Neural cell (in vitro differentiated cells): Measurements from ENCODE around the gene GPRC5B. TPM values are rescaled to one million over a fixed set of nuclear protein-coding genes. Genes with fewer than 3 reads are reported as not detected.

ENCODE experiments used
- H2AFZ ChIP-seq: fragments of 200-600, 300-800 bp; sonication (generic), shearing (Covaris generic); 2 replicates; pipeline ENCODE4 v1.6.0; 2014; ENCODE audit warnings: low read depth, mild to moderate bottlenecking, antibody characterized with exemption, low read length, moderate library complexity
- H3F3A ChIP-seq: fragments of 200-600 bp; shearing (Covaris generic); 2 replicates; pipeline ENCODE4 v1.6.1; 2016; ENCODE audit warnings: mild to moderate bottlenecking, moderate library complexity, mixed read lengths, antibody characterized with exemption, low read length; ENCODE audit not compliant: insufficient read depth, poor library complexity, severe bottlenecking
- H3K27ac ChIP-seq: fragments of 200-600, 300-800 bp; sonication (generic), shearing (Covaris generic); 2 replicates; pipeline ENCODE4 v1.5.1; 2014; ENCODE audit warnings: mild to moderate bottlenecking, low read length, moderate library complexity
- H3K27me3 ChIP-seq: fragments of 300-800, 200-600 bp; sonication (generic), shearing (Covaris generic); 2 replicates; pipeline ENCODE4 v1.6.0; 2014; ENCODE audit warnings: mild to moderate bottlenecking, low read depth, low read length, moderate library complexity; ENCODE audit not compliant: insufficient read depth
- H3K36me3 ChIP-seq: fragments of 300-800, 200-600 bp; sonication (generic), shearing (Covaris generic); 2 replicates; pipeline ENCODE4 v1.5.1; 2014; ENCODE audit warnings: mild to moderate bottlenecking, antibody characterized with exemption, low read length, moderate library complexity; ENCODE audit not compliant: insufficient read depth
- H3K4me2 ChIP-seq: fragments of 300-800, 200-600 bp; sonication (generic), shearing (Covaris generic); 2 replicates; pipeline ENCODE4 v1.6.0; 2014; ENCODE audit warnings: mild to moderate bottlenecking, low read length
- H3K4me3 ChIP-seq: fragments of 300-800, 200-600 bp; sonication (generic), shearing (Covaris generic); 2 replicates; pipeline ENCODE4 v1.5.1; 2014; ENCODE audit warnings: mild to moderate bottlenecking, low read length, moderate library complexity
- H3K79me2 ChIP-seq: fragments of 200-600 bp; shearing (Covaris generic); replicated peaks from 2 replicates; pipeline ENCODE4 v1.6.0; 2014; ENCODE audit warnings: mild to moderate bottlenecking, low read length, moderate library complexity; ENCODE audit not compliant: insufficient read depth
- H3K9ac ChIP-seq: fragments of 300-800, 200-600 bp; sonication (generic), shearing (Covaris generic); 2 replicates; pipeline ENCODE4 v1.6.1; 2016; ENCODE audit warnings: mild to moderate bottlenecking, low read length, mixed read lengths
- H3K9me2 ChIP-seq: fragments of 200-600 bp; shearing (Covaris generic); 2 replicates; pipeline ENCODE4 v1.6.1; 2016; ENCODE audit warnings: mild to moderate bottlenecking, low read length, mixed read lengths; ENCODE audit not compliant: insufficient read depth
- H3K9me3 ChIP-seq: fragments of 200-600, 300-800 bp; sonication (generic), shearing (Covaris generic); 2 replicates; pipeline ENCODE4 v1.6.1; 2016; ENCODE audit warnings: mild to moderate bottlenecking, mixed run types, low read length, moderate library complexity, mixed read lengths
- H4K20me1 ChIP-seq: fragments of 200-600 bp; shearing (Covaris generic); 2 replicates; pipeline ENCODE4 v1.6.1; 2016; ENCODE audit warnings: mild to moderate bottlenecking, mixed run types; ENCODE audit not compliant: insufficient read depth
- CTCF ChIP-seq: fragments of 450-650 bp; IDR thresholded peaks from 2 replicates; pipeline ENCODE4 v1.5.1; 2014; ENCODE audit warnings: antibody characterized with exemption, mild to moderate bottlenecking, moderate library complexity; ENCODE audit not compliant: poor library complexity, severe bottlenecking
- EP300 ChIP-seq: fragments of 450-650 bp; conservative IDR thresholded peaks from 2 replicates; pipeline ENCODE4 v1.6.1; 2014; ENCODE audit warnings: antibody characterized with exemption, mild to moderate bottlenecking, moderate library complexity; ENCODE audit not compliant: poor library complexity, severe bottlenecking
- EZH2 ChIP-seq: fragments of 200-600, 300-800 bp; shearing (Covaris generic), sonication (generic); IDR thresholded peaks from 2 replicates; pipeline ENCODE4 v1.6.1; 2014; ENCODE audit warnings: antibody characterized with exemption, low read length, borderline replicate concordance, mild to moderate bottlenecking; ENCODE audit not compliant: insufficient read depth, poor library complexity, severe bottlenecking
- MXI1 ChIP-seq: fragments of 450-650 bp; conservative IDR thresholded peaks from 2 replicates; pipeline ENCODE4 v1.6.1; 2014; ENCODE audit warnings: antibody characterized with exemption, mild to moderate bottlenecking; ENCODE audit not compliant: poor library complexity, severe bottlenecking
- POLR2AphosphoS5 ChIP-seq: IDR thresholded peaks from 2 replicates; pipeline ENCODE4 v1.6.1; 2012
- RAD21 ChIP-seq: fragments of 450-650 bp; conservative IDR thresholded peaks from 2 replicates; pipeline ENCODE4 v1.6.1; 2014; ENCODE audit warnings: antibody characterized with exemption, mild to moderate bottlenecking, moderate library complexity
- SMC3 ChIP-seq: fragments of 450-650 bp; conservative IDR thresholded peaks from 2 replicates; pipeline ENCODE4 v1.6.1; 2014; ENCODE audit warnings: antibody characterized with exemption, mild to moderate bottlenecking, moderate library complexity; ENCODE audit not compliant: poor library complexity
- TAF1 ChIP-seq: IDR thresholded peaks from 2 replicates; pipeline ENCODE4 v1.6.1; 2012; ENCODE audit warnings: low read depth
- polyA plus RNA-seq: library from polyadenylated mRNA; depleted of rRNA; stranded (reverse); fragments of >200 nt; gene quantifications from 2 replicates; pipeline ENCODE4 v1.2.3, GENCODE V29; 2014
- TF ChIP-seq, protein P1 (sequence below): IDR thresholded peaks from 2 replicates; pipeline ENCODE4 v1.6.1; 2012; ENCODE audit warnings: borderline replicate concordance

Gene GPRC5B
- polyA plus RNA-seq, 1 donor from 2014 or later = 25.4 TPM

GRCh38 chr16:19858340-19859018 is 26.2 kb downstream of the GPRC5B start:
- no peaks in the 10 kb centered on the region for H3K9me3 ChIP-seq
- no peaks in the 10 kb centered on the region for H4K20me1 ChIP-seq
- H3K27me3 ChIP-seq = no peaks in the 10 kb centered on the region
- peaks cover 14% of the 10 kb centered on the region for H3K79me2 ChIP-seq
- H3K4me3 ChIP-seq = no peak overlapping the region
- no peaks in the 10 kb centered on the region for H3K36me3 ChIP-seq
- no peak overlapping the region for H3K27ac ChIP-seq
- no peak overlapping the region for H3K4me2 ChIP-seq
- H3K9ac ChIP-seq = no peak overlapping the region
- TF ChIP-seq EP300 (no peak), CTCF (no peak), POLR2AphosphoS5 (no peak), EZH2 (no peak), RAD21 (no peak)
- TF ChIP-seq, protein P1, sequence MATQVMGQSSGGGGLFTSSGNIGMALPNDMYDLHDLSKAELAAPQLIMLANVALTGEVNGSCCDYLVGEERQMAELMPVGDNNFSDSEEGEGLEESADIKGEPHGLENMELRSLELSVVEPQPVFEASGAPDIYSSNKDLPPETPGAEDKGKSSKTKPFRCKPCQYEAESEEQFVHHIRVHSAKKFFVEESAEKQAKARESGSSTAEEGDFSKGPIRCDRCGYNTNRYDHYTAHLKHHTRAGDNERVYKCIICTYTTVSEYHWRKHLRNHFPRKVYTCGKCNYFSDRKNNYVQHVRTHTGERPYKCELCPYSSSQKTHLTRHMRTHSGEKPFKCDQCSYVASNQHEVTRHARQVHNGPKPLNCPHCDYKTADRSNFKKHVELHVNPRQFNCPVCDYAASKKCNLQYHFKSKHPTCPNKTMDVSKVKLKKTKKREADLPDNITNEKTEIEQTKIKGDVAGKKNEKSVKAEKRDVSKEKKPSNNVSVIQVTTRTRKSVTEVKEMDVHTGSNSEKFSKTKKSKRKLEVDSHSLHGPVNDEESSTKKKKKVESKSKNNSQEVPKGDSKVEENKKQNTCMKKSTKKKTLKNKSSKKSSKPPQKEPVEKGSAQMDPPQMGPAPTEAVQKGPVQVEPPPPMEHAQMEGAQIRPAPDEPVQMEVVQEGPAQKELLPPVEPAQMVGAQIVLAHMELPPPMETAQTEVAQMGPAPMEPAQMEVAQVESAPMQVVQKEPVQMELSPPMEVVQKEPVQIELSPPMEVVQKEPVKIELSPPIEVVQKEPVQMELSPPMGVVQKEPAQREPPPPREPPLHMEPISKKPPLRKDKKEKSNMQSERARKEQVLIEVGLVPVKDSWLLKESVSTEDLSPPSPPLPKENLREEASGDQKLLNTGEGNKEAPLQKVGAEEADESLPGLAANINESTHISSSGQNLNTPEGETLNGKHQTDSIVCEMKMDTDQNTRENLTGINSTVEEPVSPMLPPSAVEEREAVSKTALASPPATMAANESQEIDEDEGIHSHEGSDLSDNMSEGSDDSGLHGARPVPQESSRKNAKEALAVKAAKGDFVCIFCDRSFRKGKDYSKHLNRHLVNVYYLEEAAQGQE = no peak
- no peak overlapping the region for H2AFZ ChIP-seq
- H3K9me2 ChIP-seq = no peaks in the 10 kb centered on the region
- H3F3A ChIP-seq = peaks cover 3% of the 10 kb centered on the region

DNA sequence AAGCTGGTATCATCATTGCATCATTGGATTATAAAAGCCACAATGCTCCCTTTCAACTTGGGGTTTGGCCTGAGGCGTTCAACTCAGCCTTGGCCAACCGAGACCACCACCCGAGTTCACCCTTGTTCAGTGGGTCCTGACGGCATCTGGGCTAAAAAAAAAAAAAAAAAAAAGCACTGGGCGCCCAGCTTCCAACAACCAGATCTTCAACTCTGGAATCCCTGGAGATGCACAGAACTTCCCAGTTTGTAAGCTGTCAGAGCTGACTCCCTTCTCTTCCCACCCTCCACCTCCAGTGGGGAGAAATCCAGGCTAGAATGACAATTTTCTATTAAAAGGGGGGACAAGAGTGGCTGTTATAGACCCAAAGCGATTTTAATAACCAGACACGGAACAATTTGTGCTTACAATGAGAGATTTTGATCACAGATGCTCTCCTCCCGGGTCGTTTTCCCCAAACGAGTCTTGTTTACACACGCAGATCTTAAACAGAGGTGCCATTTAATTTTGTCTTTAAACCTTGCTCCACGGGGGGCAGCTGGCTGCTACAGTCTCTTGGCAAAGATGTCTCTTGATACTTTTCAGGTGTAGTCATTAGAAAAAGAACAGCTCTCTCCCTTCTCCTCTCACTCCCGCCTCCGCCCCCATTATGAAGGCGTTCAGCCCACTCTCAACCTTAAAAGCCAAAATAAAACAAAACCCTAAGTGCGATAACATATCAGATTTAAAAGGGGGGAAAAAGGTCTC is 26.9 kb downstream of the GPRC5B start:
- Histone ChIP-seq H3K36me3 (no peaks in the 10 kb centered on the region), H3K27me3 (no peaks in the 10 kb centered on the region), H4K20me1 (no peaks in the 10 kb centered on the region), H3K9me2 (no peaks in the 10 kb centered on the region), H3K27ac (no peak overlapping the region), H3K4me3 (no peak overlapping the region), H3K9ac (no peak overlapping the region), H3K4me2 (no peak overlapping the region), H2AFZ (no peak overlapping the region), H3K79me2 (peaks cover 14% of the 10 kb centered on the region), H3F3A (peaks cover 3% of the 10 kb centered on the region), H3K9me3 (no peaks in the 10 kb centered on the region)
- TF ChIP-seq, protein P1 = no peak
- TF ChIP-seq SMC3 (no peak), EP300 (no peak), RAD21 (no peak), MXI1 (no peak), POLR2AphosphoS5 (no peak), CTCF (no peak), TAF1 (no peak), EZH2 (no peak)
